PC-9 (cell line): ENCODE measurements around the gene KCNJ18. TPM values are rescaled to one million over a fixed set of nuclear protein-coding genes. Genes with fewer than 3 reads are reported as not detected.
"Not testable (repeated sequence)": the region's sequence is repeated elsewhere in the genome, so short reads cannot be mapped to it uniquely, and the experiment has no call there.

Source experiments
- BruUV-seq: library from RNA; stranded (reverse); fragments of 400-500 nt; replicated peaks from 2 replicates; lab custom pipeline; 2021; lab: Mats Ljungman, UMichigan
- CTCF ChIA-PET: fragments of 300-600 bp; sonication (Branson Sonifier 250); formaldehyde crosslinking; loops from one replicate; lab custom pipeline; 2022; ENCODE audit warnings: antibody characterized with exemption; lab: Charles Lee
- POLR2A ChIA-PET: fragments of 300-600 bp; sonication (Branson Sonifier 250); formaldehyde crosslinking; loops from one replicate; lab custom pipeline; 2022; ENCODE audit warnings: antibody characterized with exemption; ENCODE audit not compliant: unreplicated experiment; lab: Charles Lee
- DNase-seq, 2 experiments: peaks; one replicate each; pipeline versions ENCODE4 v3.0.0 to v3.0.0-alpha.2; 2015 to 2022; ENCODE audit warnings: mixed read lengths in 1 of 2
- H2AFZ ChIP-seq: fragments of 200-600 bp; sonication (generic); 2 replicates; pipeline ENCODE4 v1.8.1; 2017; ENCODE audit warnings: antibody characterized with exemption
- H3F3A ChIP-seq: fragments of 200-600 bp; sonication (generic); 2 replicates; pipeline ENCODE4 v1.8.1; 2017; ENCODE audit warnings: antibody characterized with exemption, mild to moderate bottlenecking, low read depth; ENCODE audit not compliant: insufficient read depth
- H3K27ac ChIP-seq: fragments of 200-600 bp; sonication (generic); 2 replicates; pipeline ENCODE4 v1.6.1; 2016; ENCODE audit warnings: mixed run types
- H3K27me3 ChIP-seq: fragments of 200-600 bp; sonication (generic); 2 replicates; pipeline ENCODE4 v1.6.1; 2016; ENCODE audit warnings: low read depth, mixed run types; ENCODE audit not compliant: insufficient read depth
- H3K36me3 ChIP-seq: fragments of 200-600 bp; sonication (generic); 2 replicates; pipeline ENCODE4 v1.6.1; 2016; ENCODE audit warnings: low read depth, mixed run types
- H3K4me1 ChIP-seq: fragments of 200-600 bp; sonication (generic); replicated peaks from 2 replicates; pipeline ENCODE4 v1.6.1; 2016; ENCODE audit warnings: mixed run types; ENCODE audit not compliant: insufficient read depth
- H3K4me2 ChIP-seq: fragments of 200-600 bp; sonication (generic); 2 replicates; pipeline ENCODE4 v1.6.1; 2017; ENCODE audit warnings: mixed run types
- H3K4me3 ChIP-seq: fragments of 200-600 bp; sonication (generic); 2 replicates; pipeline ENCODE4 v1.6.1; 2016; ENCODE audit warnings: mixed run types
- H3K79me2 ChIP-seq: fragments of 200-600 bp; sonication (generic); 2 replicates; pipeline ENCODE4 v1.6.1; 2017; ENCODE audit warnings: low read depth, mixed run types
- H3K9me2 ChIP-seq: fragments of 200-600 bp; sonication (generic); 2 replicates; pipeline ENCODE4 v1.8.1; 2017; ENCODE audit warnings: mild to moderate bottlenecking; ENCODE audit not compliant: insufficient read depth
- H3K9me3 ChIP-seq: fragments of 200-600 bp; sonication (generic); 2 replicates; pipeline ENCODE4 v1.8.1; 2016; ENCODE audit warnings: low read depth; ENCODE audit not compliant: insufficient read depth
- H4K20me1 ChIP-seq: fragments of 200-600 bp; sonication (generic); 2 replicates; pipeline ENCODE4 v1.8.1; 2017; ENCODE audit not compliant: insufficient read depth
- intact Hi-C: fragments of 100-400 bp; cut with micrococcal nuclease; formaldehyde crosslinking; loops from one replicate; pipeline ENCODE4 v1.10.0; 2022; ENCODE audit not compliant: unreplicated experiment
- total RNA-seq: library from RNA; stranded (reverse); gene quantifications from 2 replicates; pipeline ENCODE4 v1.2.3, GENCODE V29; 2021

KCNJ18 gene
- total RNA-seq, 1 experiment from 2014 or later: not detected

- CTCF ChIA-PET, H3K4me3 ChIP-seq, H4K20me1 ChIP-seq, H3K36me3 ChIP-seq, H3K4me1 ChIP-seq, H3K9me3 ChIP-seq, DNase-seq, H2AFZ ChIP-seq, H3K4me2 ChIP-seq, intact Hi-C loops, BruUV-seq, H3K9me2 ChIP-seq, H3K79me2 ChIP-seq, H3K27ac ChIP-seq, H3K27me3 ChIP-seq, POLR2A ChIA-PET, H3F3A ChIP-seq: not testable (repeated sequence)
These were observed 30.9 kb upstream of the KCNJ18 start for GRCh38 chr17:21661455-21661854.

- H3F3A ChIP-seq, H3K4me3 ChIP-seq, intact Hi-C loops, H3K4me2 ChIP-seq, H2AFZ ChIP-seq, H3K9me2 ChIP-seq, CTCF ChIA-PET, POLR2A ChIA-PET, H3K79me2 ChIP-seq, DNase-seq, H3K27me3 ChIP-seq, H3K27ac ChIP-seq, H4K20me1 ChIP-seq, H3K9me3 ChIP-seq, H3K36me3 ChIP-seq, BruUV-seq: not testable (repeated sequence)
- H3K4me1 ChIP-seq: peaks cover 12% of the 10 kb centered on the region
These were observed 29.2 kb upstream of the KCNJ18 start for GRCh38 chr17:21663166-21663565.

- DNase-seq, H3K9me2 ChIP-seq, POLR2A ChIA-PET, H3K4me3 ChIP-seq, H2AFZ ChIP-seq, H3K79me2 ChIP-seq, H3K36me3 ChIP-seq, H3K27me3 ChIP-seq, CTCF ChIA-PET, H3K27ac ChIP-seq, H4K20me1 ChIP-seq, H3K4me2 ChIP-seq, intact Hi-C loops, BruUV-seq, H3K9me3 ChIP-seq, H3F3A ChIP-seq: not testable (repeated sequence)
- H3K4me1 ChIP-seq: peaks cover 12% of the 10 kb centered on the region
These were observed 28.5 kb upstream of the KCNJ18 start for GRCh38 chr17:21663614-21664474.

GRCh38 chr17:21665171-21665570 is 27.2 kb upstream of the KCNJ18 start:
- H3K4me1 ChIP-seq: peaks cover 21% of the 10 kb centered on the region
- POLR2A ChIA-PET, CTCF ChIA-PET, H4K20me1 ChIP-seq, DNase-seq, intact Hi-C loops, H3K4me3 ChIP-seq, H3K27ac ChIP-seq, H3K27me3 ChIP-seq, H3K9me3 ChIP-seq, H3K36me3 ChIP-seq, H2AFZ ChIP-seq, BruUV-seq, H3K9me2 ChIP-seq, H3K4me2 ChIP-seq, H3K79me2 ChIP-seq, H3F3A ChIP-seq: not testable (repeated sequence)

- H3K9me2 ChIP-seq, POLR2A ChIA-PET, H3K79me2 ChIP-seq, CTCF ChIA-PET, BruUV-seq, H4K20me1 ChIP-seq, H3K9me3 ChIP-seq, H3K4me2 ChIP-seq, H3K4me3 ChIP-seq, DNase-seq, intact Hi-C loops, H3K27ac ChIP-seq, H3K36me3 ChIP-seq, H3F3A ChIP-seq, H3K27me3 ChIP-seq, H2AFZ ChIP-seq: not testable (repeated sequence)
- H3K4me1 ChIP-seq: peaks cover 29% of the 10 kb centered on the region
These were observed 26.3 kb upstream of the KCNJ18 start for GRCh38 chr17:21665935-21666493.

- BruUV-seq, CTCF ChIA-PET, H3K4me3 ChIP-seq, H4K20me1 ChIP-seq, H2AFZ ChIP-seq, POLR2A ChIA-PET, H3K9me3 ChIP-seq, DNase-seq, H3K9me2 ChIP-seq, H3K27me3 ChIP-seq, H3K36me3 ChIP-seq, H3K27ac ChIP-seq, H3F3A ChIP-seq, H3K79me2 ChIP-seq, intact Hi-C loops: not testable (repeated sequence)
- Histone ChIP-seq H3K4me2 (peak overlapping the region; percentile 42; the same call in 1 of the 2 replicates), H3K4me1 (peaks cover 37% of the 10 kb centered on the region)
These were observed 25.5 kb upstream of the KCNJ18 start for GRCh38 chr17:21666711-21667412.
